ENCODE results near the gene COX11.

GRCh38 chr17:54969658-54970572 is 1.5 kb upstream of the COX11 start:
- no peak for TF ChIP-seq POLR2AphosphoS5 (IDR thresholded peaks at IDR 0.05)
- no peak for TF ChIP-seq CTCF (IDR thresholded peaks at IDR 0.05 in 8 of 11, conservative IDR thresholded peaks at IDR 0.05 in 3 of 11)
- no peak for TF ChIP-seq POLR2A (IDR thresholded peaks at IDR 0.05)
